GM12875 (cell line): Measurements from ENCODE around the gene MLPH.

Experiments
- H3K4me3 ChIP-seq: one replicate; pipeline ENCODE4 v1.5.1; 2011; ENCODE audit warnings: low read depth, low read length, control low read depth
- TF ChIP-seq, protein P1 (sequence below): IDR thresholded peaks from 2 replicates; pipeline ENCODE4 v1.5.1; 2011; ENCODE audit warnings: low read depth, mild to moderate bottlenecking, control low read depth, inconsistent platforms, low read length, moderate library complexity, borderline replicate concordance; ENCODE audit not compliant: insufficient read depth

MLPH gene

GRCh38 chr2:237571551-237571950 lies 84.5 kb downstream of the MLPH start:
- TF ChIP-seq, protein P1, sequence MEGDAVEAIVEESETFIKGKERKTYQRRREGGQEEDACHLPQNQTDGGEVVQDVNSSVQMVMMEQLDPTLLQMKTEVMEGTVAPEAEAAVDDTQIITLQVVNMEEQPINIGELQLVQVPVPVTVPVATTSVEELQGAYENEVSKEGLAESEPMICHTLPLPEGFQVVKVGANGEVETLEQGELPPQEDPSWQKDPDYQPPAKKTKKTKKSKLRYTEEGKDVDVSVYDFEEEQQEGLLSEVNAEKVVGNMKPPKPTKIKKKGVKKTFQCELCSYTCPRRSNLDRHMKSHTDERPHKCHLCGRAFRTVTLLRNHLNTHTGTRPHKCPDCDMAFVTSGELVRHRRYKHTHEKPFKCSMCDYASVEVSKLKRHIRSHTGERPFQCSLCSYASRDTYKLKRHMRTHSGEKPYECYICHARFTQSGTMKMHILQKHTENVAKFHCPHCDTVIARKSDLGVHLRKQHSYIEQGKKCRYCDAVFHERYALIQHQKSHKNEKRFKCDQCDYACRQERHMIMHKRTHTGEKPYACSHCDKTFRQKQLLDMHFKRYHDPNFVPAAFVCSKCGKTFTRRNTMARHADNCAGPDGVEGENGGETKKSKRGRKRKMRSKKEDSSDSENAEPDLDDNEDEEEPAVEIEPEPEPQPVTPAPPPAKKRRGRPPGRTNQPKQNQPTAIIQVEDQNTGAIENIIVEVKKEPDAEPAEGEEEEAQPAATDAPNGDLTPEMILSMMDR = no peak
- H3K4me3 ChIP-seq = no peak overlapping the region

GRCh38 chr2:237572021-237572741 lies 85.1 kb downstream of the MLPH start:
- TF ChIP-seq, protein P1 = peak; percentile 97
- no peak overlapping the region for H3K4me3 ChIP-seq

DNA sequence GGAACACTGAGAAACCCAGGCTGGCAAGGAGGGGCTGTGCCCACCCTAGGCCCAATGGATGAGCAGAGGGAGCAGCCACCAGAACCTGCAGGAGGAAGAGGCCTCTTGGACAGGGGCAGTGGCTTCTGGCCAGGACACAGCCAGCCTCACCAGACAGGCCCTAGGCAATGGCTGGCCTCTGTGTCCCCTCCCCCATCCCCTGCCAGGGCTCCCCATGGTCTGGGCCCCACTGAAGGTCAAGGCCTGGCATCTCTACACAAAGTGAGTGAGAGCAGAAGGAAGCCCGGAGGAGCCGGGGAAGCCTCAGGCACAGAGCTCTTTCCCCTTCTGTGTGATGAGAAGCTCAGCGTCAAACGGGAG lies 85.7 kb downstream of the MLPH start:
- TF ChIP-seq, protein P1 = no peak
- no peak overlapping the region for H3K4me3 ChIP-seq

GRCh38 chr2:237573721-237574415 lies 86.8 kb downstream of the MLPH start:
- no peak overlapping the region for H3K4me3 ChIP-seq
- TF ChIP-seq, protein P1 = no peak

GRCh38 chr2:237574467-237574866 lies 87.4 kb downstream of the MLPH start:
- H3K4me3 ChIP-seq = no peak overlapping the region
- TF ChIP-seq, protein P1 = no peak

- TF ChIP-seq, protein P1 = no peak
- no peak overlapping the region for H3K4me3 ChIP-seq
Observed at GRCh38 chr2:237574894-237575868, 88.1 kb downstream of the MLPH start.
